ENCODE results near the gene SLC35F3. TPM values are rescaled to one million over a fixed set of nuclear protein-coding genes. Genes with fewer than 3 reads are reported as not detected.

Gene SLC35F3
- total RNA-seq (ENCODE audit: low replicate concordance), result not detected in 2 replicates

GRCh38 chr1:233904633-233905415 lies at the start of gene SLC35F3:
SLC35F3 (plus strand) TSS chr1:233904676.

GRCh38 chr1:234373064-234373958 lies 468.8 kb downstream of the SLC35F3 start, which contains the start of gene COA6:
COA6 (plus strand) TSS chr1:234373456; CDS start chr1:234373467, 11 bp downstream.

Data from smooth muscle cell of the coronary artery (primary cell).